ENCODE data around the gene PLAGL2.

The PLAGL2 gene

DNA sequence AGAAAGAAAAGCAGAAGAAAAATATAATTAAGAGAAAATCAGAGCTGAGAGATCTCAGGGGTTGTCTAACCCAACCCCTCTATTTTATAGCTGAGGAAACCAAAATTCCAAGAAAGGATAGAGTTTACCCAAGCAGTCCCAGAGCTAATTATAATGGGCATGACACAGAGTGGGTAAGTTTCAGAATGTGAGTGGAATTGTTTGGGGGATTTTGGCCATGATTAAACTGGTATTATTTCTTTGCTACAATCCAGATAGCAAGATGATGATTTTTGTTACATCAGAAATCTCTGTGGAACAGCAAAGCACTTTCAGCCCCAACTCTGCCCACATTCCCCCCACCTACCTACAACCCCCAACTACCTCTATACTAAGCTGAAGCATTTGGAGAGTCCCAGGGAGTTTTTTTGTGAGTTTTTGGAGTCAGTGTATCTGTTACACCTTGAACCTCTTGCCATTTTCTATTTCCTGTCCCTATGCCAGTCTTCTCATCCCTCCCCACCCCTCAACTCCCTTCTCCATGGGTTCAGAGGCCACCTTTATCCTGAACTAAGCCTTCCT lies 24.9 kb upstream of the PLAGL2 start:
- peak; percentile 62 for FAIRE-seq
- TF ChIP-seq SPI1 (IDR thresholded peaks at IDR 0.05; ENCODE audit: low read depth, low read length) (no peak), TAF1 (IDR thresholded peaks at IDR 0.05; ENCODE audit: low read depth, low read length) (no peak), POLR2A (IDR thresholded peaks at IDR 0.05; ENCODE audit: low read depth, low read length) (no peak), POLR2AphosphoS5 (IDR thresholded peaks at IDR 0.05; ENCODE audit: low read depth, low read length) (no peak), PAX5 (IDR thresholded peaks at IDR 0.05; ENCODE audit: insufficient read depth, low read length, severe bottlenecking) (no peak), POU2F2 (IDR thresholded peaks at IDR 0.05; ENCODE audit: low read depth, low read length) (no peak)
- DNase-seq (ENCODE audit: insufficient read length, low spot score) = no peak

DNA sequence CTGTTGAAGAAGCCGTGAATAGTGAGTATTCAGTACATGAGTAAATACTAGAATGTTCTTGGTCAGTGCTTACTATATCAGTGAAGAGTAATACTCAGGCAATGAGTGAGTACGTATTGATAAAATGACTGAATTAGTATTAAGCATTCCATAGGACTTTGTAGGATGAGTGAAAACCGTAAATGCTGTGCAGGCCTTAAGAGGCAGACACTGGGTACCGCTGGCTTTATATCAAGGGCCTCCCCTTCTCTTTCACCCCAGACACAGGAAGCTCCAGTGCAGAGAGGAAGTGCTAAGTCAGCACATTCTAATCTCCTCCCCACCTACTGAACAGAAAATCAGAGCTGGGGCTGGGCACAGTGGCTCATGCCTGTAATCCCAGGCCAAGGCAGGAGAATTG lies 24.3 kb upstream of the PLAGL2 start:
- no peak for TF ChIP-seq PAX5 (IDR thresholded peaks at IDR 0.05; ENCODE audit: insufficient read depth, low read length, severe bottlenecking)
- no peak for TF ChIP-seq POLR2AphosphoS5 (IDR thresholded peaks at IDR 0.05; ENCODE audit: low read depth, low read length)
- peak; percentile 51 for TF ChIP-seq SPI1 (IDR thresholded peaks at IDR 0.05; ENCODE audit: low read depth, low read length)
- no peak for TF ChIP-seq POLR2A (IDR thresholded peaks at IDR 0.05; ENCODE audit: low read depth, low read length)
- TF ChIP-seq POU2F2 (IDR thresholded peaks at IDR 0.05; ENCODE audit: low read depth, low read length) = no peak
- TF ChIP-seq TAF1 (IDR thresholded peaks at IDR 0.05; ENCODE audit: low read depth, low read length) = no peak
- FAIRE-seq (peak; percentile 61), DNase-seq (ENCODE audit: insufficient read length, low spot score) (no peak)

DNA sequence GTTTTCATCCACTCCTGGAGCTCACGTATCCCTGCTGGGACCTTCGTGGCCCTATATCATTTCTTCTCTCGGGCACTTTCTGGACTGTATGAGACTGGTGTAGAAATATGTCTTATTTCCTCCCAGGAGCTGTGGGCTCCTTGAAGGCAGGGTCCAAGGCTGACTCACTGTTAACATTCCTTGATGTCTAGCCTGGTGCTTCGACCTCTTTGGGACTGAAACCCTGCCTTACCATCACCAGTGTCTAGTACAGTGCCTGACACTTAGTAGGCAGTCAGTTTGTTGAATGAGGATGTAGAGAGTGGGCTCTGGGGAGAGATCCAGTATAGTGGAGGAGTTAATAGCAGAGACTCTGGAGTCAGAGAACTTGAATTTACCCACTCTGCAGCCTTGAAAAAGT lies 23.7 kb upstream of the PLAGL2 start:
- DNase-seq (ENCODE audit: insufficient read length, low spot score) = no peak
- FAIRE-seq = no peak
- TF ChIP-seq POLR2AphosphoS5 (IDR thresholded peaks at IDR 0.05; ENCODE audit: low read depth, low read length) (no peak), POU2F2 (IDR thresholded peaks at IDR 0.05; ENCODE audit: low read depth, low read length) (no peak), TAF1 (IDR thresholded peaks at IDR 0.05; ENCODE audit: low read depth, low read length) (no peak), PAX5 (IDR thresholded peaks at IDR 0.05; ENCODE audit: insufficient read depth, low read length, severe bottlenecking) (no peak), POLR2A (IDR thresholded peaks at IDR 0.05; ENCODE audit: low read depth, low read length) (no peak), SPI1 (IDR thresholded peaks at IDR 0.05; ENCODE audit: low read depth, low read length) (no peak)

DNA sequence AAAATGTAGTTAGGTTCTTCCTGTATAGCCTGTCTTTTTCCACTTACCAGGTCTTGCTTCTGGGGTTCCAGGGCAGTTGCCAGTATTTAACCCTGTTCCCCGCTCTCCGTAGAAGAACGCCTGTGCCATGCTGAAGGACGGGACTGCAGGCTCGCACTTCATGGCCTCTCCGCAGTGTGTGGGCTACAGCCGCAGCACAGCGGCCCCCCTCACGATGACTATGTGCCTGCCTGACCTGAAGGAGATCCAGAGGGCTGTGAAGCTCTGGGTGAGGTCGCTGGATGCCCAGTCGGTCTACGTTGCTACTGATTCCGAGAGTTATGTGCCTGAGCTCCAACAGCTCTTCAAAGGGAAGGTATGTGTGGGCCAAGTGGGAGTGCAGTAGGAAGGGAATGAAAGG lies 23.2 kb upstream of the PLAGL2 start:
- no peak for FAIRE-seq
- DNase-seq (ENCODE audit: insufficient read length, low spot score) = no peak
- no peak for TF ChIP-seq TAF1 (IDR thresholded peaks at IDR 0.05; ENCODE audit: low read depth, low read length)
- no peak for TF ChIP-seq POU2F2 (IDR thresholded peaks at IDR 0.05; ENCODE audit: low read depth, low read length)
- TF ChIP-seq POLR2A (IDR thresholded peaks at IDR 0.05; ENCODE audit: low read depth, low read length) = no peak
- no peak for TF ChIP-seq PAX5 (IDR thresholded peaks at IDR 0.05; ENCODE audit: insufficient read depth, low read length, severe bottlenecking)
- TF ChIP-seq SPI1 (IDR thresholded peaks at IDR 0.05; ENCODE audit: low read depth, low read length) = no peak
- no peak for TF ChIP-seq POLR2AphosphoS5 (IDR thresholded peaks at IDR 0.05; ENCODE audit: low read depth, low read length)

DNA sequence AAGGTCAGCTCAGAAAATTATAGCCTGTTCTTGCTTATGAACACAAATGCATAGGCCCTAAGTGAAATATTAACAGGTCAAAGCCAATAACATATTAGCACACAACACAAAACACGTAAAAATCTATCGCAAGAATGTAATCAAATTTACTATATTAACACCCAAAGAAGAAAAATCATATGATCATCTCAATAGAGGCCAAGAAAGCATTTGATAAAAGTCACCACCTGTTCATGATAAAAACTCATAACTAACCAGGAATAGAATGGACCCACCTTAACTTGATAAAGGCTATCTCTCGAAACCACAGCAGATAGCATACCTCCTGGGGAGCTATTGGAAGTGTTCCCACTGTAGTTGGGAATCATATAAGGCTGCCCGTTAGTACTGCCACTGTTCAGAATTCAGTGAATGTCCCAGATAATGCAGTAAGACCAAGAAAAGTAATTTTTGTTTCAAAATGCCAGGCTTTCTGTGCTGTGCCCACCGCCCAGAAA lies 21.8 kb upstream of the PLAGL2 start:
- DNase-seq (ENCODE audit: insufficient read length, low spot score) (no peak), FAIRE-seq (no peak)
- no peak for TF ChIP-seq POLR2A (IDR thresholded peaks at IDR 0.05; ENCODE audit: low read depth, low read length)
- TF ChIP-seq POU2F2 (IDR thresholded peaks at IDR 0.05; ENCODE audit: low read depth, low read length) = no peak
- TF ChIP-seq TAF1 (IDR thresholded peaks at IDR 0.05; ENCODE audit: low read depth, low read length) = no peak
- no peak for TF ChIP-seq SPI1 (IDR thresholded peaks at IDR 0.05; ENCODE audit: low read depth, low read length)
- no peak for TF ChIP-seq PAX5 (IDR thresholded peaks at IDR 0.05; ENCODE audit: insufficient read depth, low read length, severe bottlenecking)
- TF ChIP-seq POLR2AphosphoS5 (IDR thresholded peaks at IDR 0.05; ENCODE audit: low read depth, low read length) = no peak

DNA sequence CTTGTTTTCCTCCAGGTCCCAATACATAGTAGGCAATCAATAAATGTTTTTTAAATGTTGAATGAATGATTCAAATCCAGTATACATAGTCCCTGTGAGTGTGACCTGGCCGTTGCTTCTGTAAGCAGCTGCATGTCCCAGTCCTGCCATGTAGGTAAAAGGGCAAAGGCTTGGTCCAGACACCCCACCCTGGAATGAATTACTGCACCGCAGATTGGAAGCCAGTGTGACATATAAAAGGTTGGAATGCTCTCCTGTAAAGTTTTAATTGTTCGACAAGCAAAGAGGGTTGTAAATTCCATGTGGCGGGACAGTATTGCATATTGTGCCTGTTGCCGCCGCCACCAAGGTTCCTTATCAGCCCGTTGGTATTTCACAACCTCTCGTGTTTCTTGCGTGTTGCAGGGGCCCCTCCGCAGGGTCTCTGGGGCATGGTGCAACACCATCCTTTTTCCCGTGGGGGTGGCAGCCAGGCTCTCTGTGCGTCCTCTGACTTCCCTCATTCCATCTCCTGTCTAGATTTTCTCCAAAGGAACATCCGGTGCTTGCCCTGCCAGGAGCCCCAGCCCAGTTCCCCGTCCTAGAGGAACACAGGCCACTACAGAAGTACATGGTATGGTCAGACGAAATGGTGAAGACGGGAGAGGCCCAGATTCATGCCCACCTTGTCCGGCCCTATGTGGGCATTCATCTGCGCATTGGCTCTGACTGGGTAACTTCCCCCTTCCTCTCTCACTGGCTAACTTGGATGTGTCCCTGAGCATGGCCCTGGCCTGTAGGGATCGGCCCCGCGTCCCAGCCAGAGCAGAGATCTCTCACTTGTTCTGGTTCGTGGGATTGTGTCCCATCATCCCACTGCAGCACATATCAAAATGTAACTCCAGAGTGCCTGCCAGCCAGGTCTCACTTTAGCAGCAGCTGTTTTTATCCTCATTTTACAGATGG lies 20.5 kb upstream of the PLAGL2 start:
- no peak for FAIRE-seq
- DNase-seq (ENCODE audit: insufficient read length, low spot score) = no peak
- no peak for TF ChIP-seq POLR2A (IDR thresholded peaks at IDR 0.05; ENCODE audit: low read depth, low read length)
- no peak for TF ChIP-seq TAF1 (IDR thresholded peaks at IDR 0.05; ENCODE audit: low read depth, low read length)
- TF ChIP-seq POU2F2 (IDR thresholded peaks at IDR 0.05; ENCODE audit: low read depth, low read length) = no peak
- no peak for TF ChIP-seq SPI1 (IDR thresholded peaks at IDR 0.05; ENCODE audit: low read depth, low read length)
- TF ChIP-seq PAX5 (IDR thresholded peaks at IDR 0.05; ENCODE audit: insufficient read depth, low read length, severe bottlenecking) = no peak
- TF ChIP-seq POLR2AphosphoS5 (IDR thresholded peaks at IDR 0.05; ENCODE audit: low read depth, low read length) = no peak

DNA sequence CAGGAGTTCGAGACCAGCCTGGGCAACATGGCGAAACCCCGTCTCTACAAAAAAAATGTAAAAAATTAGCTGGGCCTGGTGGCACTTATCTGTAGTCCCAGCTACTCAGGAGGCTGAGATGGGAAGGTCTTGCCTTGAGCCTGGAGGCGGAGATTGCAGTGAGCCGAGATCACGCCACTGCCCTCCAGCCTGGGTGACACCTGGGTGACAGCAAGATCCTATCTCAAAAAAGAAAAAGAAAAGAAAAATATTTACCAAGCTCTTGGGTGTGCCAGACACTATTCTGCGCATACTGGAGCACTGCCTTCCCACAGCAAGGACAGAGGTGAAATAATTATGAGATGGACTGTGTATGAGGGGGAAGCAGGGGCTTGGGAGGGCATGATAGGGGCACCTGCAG lies 19.8 kb upstream of the PLAGL2 start:
- FAIRE-seq (no peak), DNase-seq (ENCODE audit: insufficient read length, low spot score) (no peak)
- TF ChIP-seq POLR2A (IDR thresholded peaks at IDR 0.05; ENCODE audit: low read depth, low read length) = no peak
- no peak for TF ChIP-seq POU2F2 (IDR thresholded peaks at IDR 0.05; ENCODE audit: low read depth, low read length)
- no peak for TF ChIP-seq POLR2AphosphoS5 (IDR thresholded peaks at IDR 0.05; ENCODE audit: low read depth, low read length)
- TF ChIP-seq PAX5 (IDR thresholded peaks at IDR 0.05; ENCODE audit: insufficient read depth, low read length, severe bottlenecking) = no peak

DNA sequence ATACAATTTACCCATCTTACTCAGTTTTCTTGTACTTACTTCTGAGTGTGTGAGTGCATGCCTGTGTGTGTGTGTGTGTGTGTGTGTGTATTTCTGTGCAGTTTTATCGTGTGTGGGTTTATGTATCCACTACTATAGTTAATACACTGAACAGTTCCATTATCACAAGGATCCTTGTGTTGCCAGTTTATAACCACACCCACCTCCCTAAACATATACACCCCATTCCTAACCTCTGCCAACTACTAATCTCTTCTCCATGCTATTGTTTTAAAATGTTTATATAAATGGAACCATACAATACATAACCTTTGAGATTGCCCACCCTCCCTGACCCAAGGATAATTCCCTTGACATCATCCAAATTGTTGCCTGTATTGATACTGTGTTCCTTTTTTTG lies 18.8 kb upstream of the PLAGL2 start:
- TF ChIP-seq POU2F2 (IDR thresholded peaks at IDR 0.05; ENCODE audit: low read depth, low read length) = no peak
- TF ChIP-seq POLR2AphosphoS5 (IDR thresholded peaks at IDR 0.05; ENCODE audit: low read depth, low read length) = no peak
- TF ChIP-seq PAX5 (IDR thresholded peaks at IDR 0.05; ENCODE audit: insufficient read depth, low read length, severe bottlenecking) = no peak
- DNase-seq (ENCODE audit: insufficient read length, low spot score) (no peak), FAIRE-seq (no peak)

DNA sequence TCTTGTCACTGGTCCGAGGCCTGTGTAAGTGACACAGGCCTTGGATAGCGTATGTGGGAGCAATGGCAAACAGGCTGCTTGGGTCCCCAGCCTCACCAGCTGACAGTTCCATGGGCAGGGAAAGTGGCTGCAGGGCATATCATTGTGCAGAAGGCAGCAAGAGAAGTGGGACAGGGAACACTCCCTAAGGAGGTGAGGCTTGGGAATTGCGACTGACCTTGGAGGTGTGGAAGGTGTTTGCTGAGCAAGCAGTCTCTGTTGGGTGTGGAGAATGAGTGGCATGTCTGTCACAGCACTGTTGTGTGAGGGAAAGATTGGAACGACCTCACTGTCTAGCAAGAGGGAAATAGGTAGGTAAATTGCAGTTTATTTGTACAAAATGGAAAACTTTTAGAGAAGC lies 16.9 kb upstream of the PLAGL2 start:
- TF ChIP-seq SPI1 (IDR thresholded peaks at IDR 0.05; ENCODE audit: low read depth, low read length) (no peak), POLR2A (IDR thresholded peaks at IDR 0.05; ENCODE audit: low read depth, low read length) (no peak), POLR2AphosphoS5 (IDR thresholded peaks at IDR 0.05; ENCODE audit: low read depth, low read length) (no peak), PAX5 (IDR thresholded peaks at IDR 0.05; ENCODE audit: insufficient read depth, low read length, severe bottlenecking) (no peak), TAF1 (IDR thresholded peaks at IDR 0.05; ENCODE audit: low read depth, low read length) (no peak), POU2F2 (IDR thresholded peaks at IDR 0.05; ENCODE audit: low read depth, low read length) (no peak)
- no peak for DNase-seq (ENCODE audit: insufficient read length, low spot score)
- FAIRE-seq = no peak
